ENCODE measurements around the gene NUP210.

NUP210 gene

DNA sequence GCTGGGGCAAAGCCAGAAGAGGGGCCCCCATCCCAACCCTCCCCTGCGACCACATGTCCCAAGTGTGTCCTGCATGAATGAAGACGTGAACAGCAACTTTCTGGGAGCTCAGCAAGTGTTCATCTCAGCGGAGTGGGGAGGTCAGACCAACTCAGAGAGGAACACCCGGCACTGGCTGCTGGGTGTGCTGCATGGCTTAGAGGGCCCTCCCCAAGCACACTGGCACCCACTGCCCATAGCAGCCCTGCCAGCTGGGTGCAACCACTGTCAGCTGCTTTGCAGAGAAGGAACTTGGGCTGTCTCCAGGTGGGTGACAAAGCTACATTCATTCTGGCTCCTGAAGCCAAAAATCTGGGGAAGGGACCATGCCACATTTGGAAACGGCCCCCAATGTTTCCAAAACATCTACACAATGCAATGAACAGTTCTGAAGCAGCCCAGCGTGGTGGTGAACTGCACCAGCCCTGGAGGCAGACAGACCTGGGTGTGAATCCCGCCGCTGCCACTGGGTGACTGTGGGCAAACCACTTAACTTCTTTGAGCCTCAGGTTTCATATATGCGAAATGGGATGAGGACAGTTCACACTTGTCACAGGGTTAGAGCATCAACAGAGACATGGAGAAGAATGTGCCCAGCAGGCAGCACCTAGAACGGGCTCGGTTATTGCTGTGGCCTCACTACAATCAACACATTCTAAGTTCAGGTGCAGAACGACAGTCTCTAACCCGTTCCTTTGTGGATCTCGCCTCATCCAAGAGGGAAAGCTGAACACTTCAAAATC lies 145.4 kb downstream of the NUP210 start:
- DNase-seq (ENCODE audit: low read depth): no peak

DNA sequence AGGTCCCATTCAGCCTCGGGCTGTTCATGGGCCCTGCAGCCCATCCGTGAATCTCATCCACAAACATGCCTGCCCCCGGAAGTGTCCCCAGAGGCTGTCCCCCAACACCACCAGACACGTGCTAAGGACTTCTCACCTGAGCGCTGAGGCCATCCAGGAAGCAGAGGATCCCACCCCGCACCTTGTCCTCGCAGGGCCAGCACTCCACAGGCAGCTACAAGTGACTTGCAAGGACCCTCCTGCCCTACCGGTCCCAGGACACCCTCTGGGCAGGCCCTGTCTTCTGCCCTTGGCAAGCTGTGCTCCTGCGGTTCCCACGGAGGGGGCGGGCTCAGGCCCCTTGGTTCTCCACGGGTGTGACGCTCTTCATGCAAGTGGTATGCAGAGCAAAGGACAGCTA lies 146.0 kb downstream of the NUP210 start:
- DNase-seq (ENCODE audit: low read depth): no peak

DNA sequence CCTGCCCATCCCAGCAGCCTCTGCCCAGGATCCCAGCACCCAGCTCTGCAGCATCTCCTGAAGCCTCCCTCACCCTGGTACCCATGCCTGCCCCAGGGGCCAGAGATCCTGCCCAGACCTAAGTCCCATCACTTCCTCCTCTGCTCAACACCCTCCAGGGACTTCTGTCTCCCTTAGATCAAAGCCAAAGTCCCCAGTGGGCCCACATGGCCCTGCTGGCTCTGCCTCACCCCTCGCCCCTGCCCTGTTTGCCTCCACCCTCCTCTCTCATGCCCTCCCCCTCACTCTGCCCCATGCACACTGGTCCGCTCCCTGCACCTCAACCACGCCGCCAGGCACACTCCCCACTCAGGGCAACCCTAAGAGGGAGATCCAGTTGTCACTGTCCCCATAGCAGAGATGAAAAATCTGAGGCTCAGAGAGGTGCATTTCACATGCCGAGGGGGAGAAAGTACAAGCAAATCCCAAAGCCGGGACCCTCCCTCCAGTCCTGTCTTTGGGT lies 146.5 kb downstream of the NUP210 start:
- DNase-seq (ENCODE audit: low read depth): no peak

DNA sequence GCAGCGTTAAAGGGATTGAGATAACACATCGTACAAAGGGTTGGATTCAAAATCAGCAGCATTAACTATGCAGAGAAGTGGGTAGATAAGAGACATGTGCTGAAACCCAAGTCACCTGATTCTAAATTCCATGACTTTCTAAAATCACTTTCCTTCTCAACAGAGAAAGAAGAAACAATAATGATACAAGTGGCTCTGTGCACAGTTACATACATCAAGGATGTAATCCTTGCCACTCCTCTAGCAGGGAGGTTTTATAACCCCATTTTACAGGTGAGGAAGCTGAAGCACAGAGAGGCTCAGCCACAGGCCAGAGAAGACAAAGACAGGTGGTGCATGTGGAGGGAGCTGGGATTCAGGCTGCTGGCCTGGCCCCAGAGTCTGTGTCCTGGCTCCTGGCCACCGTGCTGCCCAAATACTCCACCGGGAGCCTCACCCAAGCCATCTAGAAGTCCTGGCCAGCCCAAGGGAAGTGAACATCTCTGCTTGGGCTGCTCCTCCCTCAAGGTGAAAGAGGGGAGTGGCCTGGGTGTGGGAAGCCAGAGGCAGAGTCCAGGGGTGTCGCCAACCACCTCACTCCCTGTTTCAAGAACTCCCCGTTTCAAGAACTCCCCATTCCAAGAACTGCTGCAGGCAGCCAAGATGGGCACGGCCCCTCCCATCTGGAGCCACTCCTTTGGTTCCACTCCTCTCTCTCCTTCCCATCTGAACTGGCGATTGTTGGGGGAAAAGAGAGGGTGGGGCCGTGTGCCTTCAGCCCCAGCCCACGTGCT lies 147.1 kb downstream of the NUP210 start:
- DNase-seq (ENCODE audit: low read depth): no peak

DNA sequence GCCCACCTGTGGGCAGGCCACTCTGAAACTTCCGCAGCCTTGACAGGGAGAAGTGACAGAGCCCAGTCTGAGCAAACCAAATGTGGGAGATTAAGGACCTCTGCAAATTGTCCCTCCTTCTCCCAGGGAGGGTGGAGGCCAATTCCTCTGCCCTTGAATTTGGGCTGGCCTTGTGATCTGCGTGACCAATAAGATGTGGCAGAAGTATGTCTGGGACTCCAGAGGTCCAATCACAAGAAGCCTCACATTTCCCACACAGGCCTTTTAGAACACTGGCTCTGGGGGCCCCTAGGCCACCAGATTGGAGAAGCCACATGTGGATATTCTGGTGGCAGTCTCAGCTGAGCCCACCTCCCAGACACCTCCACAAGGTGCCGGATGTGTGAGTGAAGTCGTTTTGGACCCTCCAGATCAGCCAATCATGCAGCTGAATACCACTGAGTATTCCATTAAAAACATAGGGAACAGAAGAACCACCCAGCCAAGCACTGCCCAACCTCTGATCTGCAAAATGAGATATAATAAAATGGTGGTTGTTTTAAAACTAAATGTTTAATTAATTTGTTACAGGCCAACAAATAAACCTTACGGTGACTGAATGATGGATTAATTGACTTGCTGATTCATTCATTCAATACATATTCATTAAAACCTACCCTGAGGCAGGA lies 150.3 kb downstream of the NUP210 start:
- DNase-seq (ENCODE audit: low read depth): no peak

DNA sequence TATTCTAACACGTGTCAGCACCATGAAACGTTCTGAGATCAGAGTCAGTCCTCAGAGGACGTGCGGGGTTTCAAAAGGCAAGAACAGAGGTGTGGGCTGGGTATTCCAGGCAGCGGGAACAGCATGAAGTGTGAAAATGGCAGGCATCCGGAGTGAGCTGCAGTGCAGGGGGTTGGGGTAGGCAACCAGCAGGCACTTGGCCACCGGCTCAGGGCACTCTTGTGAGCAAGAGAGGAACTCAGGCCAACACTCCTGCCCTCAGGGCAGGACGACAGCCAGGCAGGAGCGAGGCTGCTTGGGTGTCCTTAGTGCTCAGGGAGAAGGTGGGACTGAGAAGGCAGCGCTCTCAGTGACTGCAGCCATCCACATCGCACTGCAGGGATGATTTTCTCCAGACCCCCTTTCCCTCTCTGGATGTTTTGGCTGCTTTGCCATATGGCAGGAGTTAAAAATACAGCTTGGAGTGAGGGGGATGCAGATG lies 151.1 kb downstream of the NUP210 start:
- no peak for DNase-seq (ENCODE audit: low read depth)

DNA sequence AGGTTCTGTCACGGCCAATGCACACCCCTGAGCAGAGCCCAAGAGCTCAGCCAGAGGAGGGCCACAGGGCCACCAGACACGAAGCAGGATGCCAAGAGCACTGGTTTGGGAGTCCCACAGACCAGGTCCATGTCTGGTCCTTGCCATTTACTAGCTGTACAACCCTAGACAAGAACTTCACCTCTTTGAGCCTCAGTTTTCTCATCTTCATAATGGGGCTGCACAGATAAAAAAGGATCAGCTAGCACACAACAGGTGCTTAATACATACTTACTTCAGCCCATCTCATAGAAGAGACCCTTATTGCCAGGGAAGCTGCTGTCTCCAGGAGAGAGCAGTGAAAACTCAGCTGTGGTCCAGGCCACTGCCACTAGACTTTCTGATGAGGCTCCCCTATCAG lies 152.0 kb downstream of the NUP210 start:
- DNase-seq (ENCODE audit: low read depth): no peak

DNA sequence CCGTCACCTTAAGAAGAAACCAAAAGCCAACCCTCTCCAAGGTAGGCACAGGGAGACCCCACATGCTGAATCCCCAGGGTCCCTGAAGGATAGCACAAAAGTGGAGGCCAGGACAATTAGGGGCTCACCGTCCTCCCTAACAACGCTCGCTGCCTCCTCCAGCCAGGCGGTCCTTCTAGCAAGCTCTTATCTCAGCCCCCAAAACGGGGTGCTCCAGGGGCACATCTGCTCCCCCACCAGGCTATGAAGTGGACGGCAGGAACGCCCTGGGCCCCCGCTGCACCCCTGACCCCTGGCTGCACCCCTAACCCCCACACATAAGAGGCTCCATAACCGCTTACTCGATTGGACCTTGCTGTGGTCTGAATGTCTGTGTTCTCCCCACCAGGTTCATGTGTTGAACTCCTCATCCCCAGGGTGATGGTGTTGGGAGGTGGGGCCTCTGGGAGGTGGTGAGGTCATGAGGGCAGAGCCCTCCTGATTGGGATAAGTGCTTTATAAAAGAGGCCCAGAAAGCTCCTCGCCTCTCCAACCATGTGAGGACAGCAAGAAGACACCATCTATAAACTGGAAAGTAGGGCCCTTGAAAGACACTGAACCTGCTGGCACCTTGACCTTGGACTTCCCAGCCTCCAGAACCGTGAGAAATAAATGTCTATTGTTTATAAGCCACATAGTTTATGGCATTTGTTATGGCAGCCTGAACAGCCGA lies 153.3 kb downstream of the NUP210 start:
- DNase-seq (ENCODE audit: low read depth): no peak

Data from activated T-cell treated with anti-CD3 and anti-CD28 coated beads for 1 hour (primary cell).